Measurements from ENCODE around the gene ARHGAP32.
"Not testable (repeated sequence)": the region's sequence is repeated elsewhere in the genome, so short reads cannot be mapped to it uniquely, and the experiment has no call there.

ARHGAP32 gene

DNA sequence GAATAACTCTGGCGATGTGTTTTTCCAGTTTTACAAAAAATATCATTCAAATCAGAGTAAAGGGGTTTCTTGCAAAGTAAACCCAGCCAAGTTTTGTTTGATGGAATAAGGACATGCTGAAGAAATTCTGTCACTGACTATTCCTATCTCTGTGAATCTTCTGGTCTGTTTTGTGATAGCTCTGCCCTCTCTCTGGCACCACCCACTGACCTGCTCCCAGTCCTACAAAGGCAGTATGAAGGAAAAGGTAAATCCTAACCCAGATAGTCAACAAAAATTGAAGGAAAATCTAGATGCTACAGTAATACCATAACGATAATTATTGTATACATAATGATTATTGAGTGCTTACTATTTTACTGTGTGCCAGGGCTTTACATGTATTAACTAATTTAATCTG, 173.1 kb downstream of the ARHGAP32 start:
- DNase-seq, result no peak

DNA sequence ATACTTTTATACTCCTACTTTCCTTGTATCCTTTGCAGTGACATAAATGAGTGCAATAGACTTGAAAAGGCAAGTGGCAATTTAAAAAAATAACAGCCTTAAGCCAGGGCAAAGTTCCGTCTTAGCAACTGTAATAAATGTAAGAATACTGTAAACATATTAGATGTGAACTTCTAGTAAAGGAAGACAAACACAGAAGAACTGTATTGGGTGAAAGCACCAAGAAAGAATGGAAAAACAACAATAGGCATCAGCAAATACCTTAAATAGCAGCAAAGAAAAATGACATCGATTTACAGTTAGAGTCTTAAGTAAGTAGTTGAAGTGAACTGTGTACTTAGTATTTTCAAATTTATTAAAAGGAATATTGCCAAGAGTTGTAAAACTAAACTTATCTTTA, 174.0 kb downstream of the ARHGAP32 start:
- DNase-seq, result no peak

DNA sequence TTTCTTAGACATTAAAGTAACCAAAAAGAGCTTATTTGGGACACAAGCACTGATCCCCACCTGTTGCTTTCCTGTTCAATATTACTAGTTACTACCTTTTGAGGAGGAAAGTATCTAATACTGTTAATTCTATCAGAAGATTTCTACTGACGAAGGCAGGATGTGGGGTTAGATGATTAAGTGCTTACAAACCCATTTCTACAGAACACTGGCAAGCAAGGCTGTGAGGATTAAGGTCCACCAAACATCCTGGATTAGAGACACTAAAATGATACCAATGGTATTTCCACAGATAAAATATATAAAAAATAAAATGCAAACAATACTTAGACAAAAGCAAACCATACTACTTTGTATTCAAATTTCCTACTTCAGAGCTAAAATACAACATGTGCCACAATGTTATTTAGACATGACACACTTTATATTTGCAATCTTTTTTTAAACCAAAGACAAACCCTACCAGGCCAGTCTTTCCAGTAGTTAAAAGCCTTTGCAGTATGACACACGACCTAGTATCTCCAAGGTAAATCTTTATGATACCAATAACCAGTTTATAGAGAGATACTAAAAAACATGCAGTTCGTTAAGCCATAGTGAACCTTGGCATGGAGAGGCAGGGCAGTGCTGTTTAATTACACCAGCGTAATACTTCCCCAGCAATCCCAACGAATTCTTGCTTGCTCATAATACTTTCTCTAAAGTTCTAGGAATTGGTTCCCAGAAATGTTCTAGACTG, 178.2 kb downstream of the ARHGAP32 start:
- no peak for DNase-seq

DNA sequence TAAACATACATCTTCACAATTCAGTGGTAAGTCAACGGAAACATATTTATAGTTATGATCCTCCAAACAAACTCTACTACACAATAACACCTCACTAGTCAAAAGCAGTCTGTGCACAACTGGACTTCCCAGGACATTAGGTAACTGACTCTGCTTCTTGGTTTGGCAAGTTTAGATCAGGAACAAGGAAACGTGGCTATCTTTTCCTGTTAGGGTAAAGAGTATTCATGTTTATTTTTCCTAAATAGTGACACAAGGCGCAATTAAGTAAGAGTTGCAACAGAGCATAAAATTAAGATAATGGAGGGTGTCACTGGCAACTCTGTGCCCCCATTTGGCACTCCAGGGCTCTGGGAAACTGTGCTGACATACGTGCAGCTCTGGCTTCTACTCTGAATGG, 179.2 kb downstream of the ARHGAP32 start:
- no peak for DNase-seq

GRCh38 chr11:129006161-129006560, 186.0 kb downstream of the ARHGAP32 start:
- no peak for DNase-seq

DNA sequence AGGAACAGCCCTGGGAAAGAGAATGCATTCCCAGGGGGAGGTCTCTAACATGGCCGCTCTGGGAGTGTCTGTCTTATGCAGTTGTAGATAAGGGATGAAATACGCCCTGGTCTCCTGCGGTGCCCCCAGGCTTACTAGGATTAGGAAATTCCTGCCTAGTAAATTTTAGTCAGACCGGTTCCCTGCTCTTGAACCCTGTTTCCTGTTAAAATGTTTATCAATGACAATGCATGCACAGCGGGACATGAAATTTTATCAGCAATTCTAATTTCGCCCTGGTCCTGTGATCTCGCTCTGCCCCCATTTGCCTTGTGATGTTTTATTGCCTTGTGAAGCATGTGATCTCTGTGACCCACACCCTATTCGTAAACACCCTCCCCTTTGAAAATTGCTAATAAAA, 193.0 kb downstream of the ARHGAP32 start:
- not testable (repeated sequence) for DNase-seq

- DNase-seq, result no peak
Measured at GRCh38 chr11:128988242-128988970, 203.7 kb downstream of the ARHGAP32 start.

DNA sequence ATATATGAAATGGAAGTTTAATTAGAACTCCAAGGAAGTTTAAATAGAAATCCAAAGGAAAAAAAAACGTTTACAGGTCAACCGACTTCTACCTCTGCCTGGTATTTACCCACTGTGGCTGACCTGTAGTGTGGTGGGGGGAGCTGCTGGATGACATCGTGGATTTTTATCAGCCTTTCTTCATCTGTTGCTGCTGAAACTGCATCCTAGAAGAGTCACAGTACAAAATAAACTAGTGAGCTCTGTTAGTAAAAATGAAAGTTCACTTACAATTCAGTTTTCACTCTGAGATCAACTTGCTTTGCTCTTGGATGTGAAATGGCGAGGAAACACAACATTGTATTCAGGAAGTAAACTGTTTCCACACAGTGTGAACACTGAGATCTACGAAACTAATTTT, 206.2 kb downstream of the ARHGAP32 start:
- DNase-seq, result no peak

GRCh38 chr11:128983023-128983422, 209.1 kb downstream of the ARHGAP32 start:
- DNase-seq, result no peak

DNA sequence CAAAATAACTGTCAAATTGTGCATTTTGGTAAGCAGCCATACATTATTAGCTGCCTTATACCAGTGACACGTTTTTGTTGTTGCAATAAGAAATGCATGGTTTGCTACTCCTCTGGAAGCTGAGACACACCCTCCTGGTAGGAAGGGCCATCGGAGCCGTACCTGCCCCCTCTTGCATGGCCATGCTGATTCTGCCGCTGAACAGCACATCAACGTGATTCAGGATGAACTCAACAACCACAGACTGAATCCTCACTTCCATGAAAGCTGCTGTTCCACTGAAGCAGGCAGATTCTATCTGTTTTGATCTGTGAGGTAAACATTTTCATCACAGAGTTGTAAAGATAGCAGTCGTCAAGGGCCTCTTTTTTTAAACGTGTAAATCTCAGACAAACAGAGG, 210.9 kb downstream of the ARHGAP32 start:
- DNase-seq, result no peak

GRCh38 chr11:128970598-128971190, 221.4 kb downstream of the ARHGAP32 start:
- no peak for DNase-seq

GRCh38 chr11:128968916-128969315, 223.2 kb downstream of the ARHGAP32 start:
- DNase-seq, result no peak

DNA sequence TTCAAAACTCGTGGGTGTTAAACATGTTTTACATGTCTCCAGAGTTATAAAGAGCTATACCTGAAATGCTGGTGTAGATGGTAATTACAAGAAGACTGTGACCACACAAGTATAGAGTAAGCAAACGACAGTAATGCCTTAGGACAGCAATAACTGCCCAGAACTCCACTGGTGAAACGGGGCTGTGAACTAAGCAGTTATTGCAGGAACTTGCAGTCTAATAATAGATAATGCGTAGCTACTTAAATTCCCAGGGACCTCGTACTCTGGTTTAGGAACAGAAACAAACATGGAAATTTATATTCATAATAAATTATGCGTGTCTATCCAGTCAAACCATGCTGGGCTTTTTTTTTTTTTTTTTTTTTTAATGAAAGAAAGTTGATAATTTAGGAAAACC, 224.5 kb downstream of the ARHGAP32 start:
- DNase-seq, result no peak

- DNase-seq, result peak; percentile 78
Measured at GRCh38 chr11:128965485-128965884, 226.6 kb downstream of the ARHGAP32 start.

DNA sequence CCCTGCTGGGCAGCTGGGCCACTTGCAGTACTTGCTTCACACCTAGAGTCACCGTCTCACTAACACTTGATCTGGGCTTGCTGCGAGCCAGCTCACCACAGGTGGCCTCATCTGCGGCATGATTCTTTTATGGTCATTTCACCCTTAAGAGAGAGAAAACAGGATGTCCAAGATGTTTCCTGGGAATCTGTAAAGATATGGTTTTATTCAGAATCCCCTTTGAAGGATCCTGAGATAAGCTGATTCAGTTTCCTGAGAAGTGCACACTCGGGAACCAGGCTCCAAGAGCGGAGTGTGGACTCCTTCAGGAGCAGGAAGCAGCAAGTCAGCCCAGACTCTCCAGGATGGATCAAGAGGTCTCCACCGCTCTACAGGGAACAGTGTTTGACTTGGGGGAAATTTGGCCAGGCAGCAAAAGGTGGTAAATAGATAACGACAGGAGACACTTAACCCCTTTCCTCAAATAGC, 227.6 kb downstream of the ARHGAP32 start:
- no peak for DNase-seq

GRCh38 chr11:128963744-128964325, 228.3 kb downstream of the ARHGAP32 start:
- DNase-seq, result no peak

DNA sequence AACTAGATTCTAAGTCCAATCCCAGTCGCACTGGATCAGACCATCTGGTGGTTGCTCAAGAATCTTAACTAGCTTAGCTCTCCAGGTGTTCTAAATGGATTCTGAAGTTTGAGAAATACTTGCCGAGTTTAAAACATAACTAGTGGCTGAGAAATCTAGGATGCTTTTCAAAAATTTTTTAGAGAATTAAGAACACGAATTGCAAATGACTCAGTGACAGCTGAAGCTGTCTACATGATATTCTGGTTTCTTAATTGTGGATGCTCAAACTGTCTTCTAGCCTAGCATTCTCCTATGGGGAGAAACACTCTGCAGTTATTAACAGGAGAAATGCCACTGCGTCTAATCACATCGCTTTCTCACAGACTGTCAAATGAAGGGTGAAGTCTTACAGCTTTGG, 229.2 kb downstream of the ARHGAP32 start:
- no peak for DNase-seq

DNA sequence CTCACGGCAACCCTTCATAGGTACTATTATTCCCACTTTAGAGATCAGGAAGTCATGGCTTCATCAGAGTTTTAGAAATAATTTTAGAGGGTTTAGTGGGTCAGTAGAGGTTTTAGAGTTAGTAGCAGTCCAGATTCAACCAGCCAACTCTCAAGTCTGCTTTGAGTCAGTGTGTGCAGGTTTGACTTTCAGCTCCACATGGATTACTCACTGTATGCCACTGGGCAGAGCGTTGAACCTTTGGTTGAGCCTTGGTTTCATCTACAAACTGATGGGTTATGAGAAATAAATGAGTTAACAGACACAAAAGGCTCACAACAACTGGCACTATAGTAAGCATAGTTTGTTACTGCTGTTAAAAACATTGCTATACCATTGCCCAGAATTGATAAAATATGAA, 230.5 kb downstream of the ARHGAP32 start:
- DNase-seq, result no peak

- DNase-seq, result no peak
Measured at GRCh38 chr11:128957202-128957482, 235.0 kb downstream of the ARHGAP32 start.

DNA sequence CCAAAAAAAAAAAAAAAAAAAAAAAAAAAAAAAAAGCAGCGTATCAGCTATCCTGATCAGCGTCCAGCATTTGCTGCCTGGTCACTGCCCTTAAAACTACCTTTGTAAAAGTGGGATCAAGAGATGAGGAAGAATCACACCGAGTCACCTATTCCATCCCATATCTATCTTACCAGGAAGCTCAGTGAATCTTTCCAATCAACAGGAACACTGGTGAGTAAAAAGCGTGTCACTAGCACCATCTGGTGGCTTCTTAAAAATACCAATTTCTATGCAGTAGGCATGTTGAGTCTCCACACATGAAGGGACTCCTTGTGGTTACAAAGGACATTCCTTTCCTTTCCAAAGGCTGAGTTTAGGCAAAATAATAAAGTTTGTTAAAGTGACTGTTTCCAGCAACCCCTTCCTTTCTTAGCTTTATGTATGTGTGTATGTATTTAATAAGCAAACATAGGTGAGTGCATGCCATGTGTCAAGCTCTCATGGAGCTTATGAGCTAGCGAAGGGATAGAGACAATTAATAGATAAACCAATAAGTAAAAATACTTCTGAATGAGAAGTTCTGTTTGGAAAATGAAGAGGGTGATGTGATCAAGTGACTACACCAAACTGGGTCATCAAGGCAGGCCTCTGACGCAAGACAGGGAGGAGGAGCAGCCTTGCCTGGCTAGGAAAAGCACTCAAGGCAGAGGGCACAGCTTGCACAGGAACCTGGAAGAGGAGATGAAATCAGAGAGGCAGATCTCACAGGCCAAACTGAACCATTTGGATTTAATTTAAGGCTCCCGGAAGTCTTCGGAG, 235.5 kb downstream of the ARHGAP32 start:
- peak; percentile 73 for DNase-seq

DNA sequence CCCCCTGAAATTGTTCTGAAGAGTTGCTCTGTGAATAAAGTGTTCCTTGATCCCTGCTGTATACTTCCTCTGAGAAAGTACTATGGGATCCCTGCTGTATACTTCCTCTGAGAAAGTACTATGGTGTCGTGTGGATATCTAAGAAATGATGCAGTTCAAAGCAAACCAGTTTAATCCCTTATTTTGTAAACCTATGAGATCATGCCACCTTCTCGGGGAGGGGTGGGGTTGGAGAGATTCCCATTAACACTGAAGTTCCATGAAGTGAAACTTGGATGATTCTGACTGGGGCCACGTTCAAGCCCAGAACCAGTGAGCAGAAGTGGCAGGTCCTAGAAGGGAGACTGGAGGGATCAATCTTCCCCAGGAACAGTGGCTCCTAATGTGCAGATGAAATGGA, 236.5 kb downstream of the ARHGAP32 start:
- DNase-seq, result peak; percentile 51

DNA sequence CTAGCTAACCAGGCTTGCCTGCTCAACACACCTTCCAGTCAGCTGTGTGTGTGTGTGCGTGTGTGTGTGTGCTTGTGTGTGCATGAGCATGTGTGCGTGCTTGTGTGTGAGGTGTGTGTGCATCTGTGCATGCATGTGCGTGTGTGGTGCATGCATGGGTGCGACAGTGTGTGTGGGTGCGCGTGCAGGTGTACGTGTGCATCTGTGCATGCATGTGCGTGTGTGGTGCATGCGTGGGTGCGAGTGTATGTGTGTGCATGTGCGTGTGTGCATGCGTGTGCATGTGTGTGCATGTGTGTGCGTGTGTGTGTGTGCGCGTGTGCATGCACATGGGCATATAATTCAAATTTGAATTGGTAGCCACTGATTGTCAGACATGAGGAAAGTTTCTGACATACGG, 239.0 kb downstream of the ARHGAP32 start:
- DNase-seq, result no peak

All from inflammatory macrophage treated with lipopolysaccharide for 4 hours (primary cell).